HG02610 (cell line): ENCODE measurements around the gene MRAP2.
"Not testable (repeated sequence)": the region's sequence is repeated elsewhere in the genome, so short reads cannot be mapped to it uniquely, and the experiment has no call there.

Experiments used
- ATAC-seq: cut with Tn5 transposase; IDR thresholded peaks from one replicate; pipeline ENCODE4 v1.9.1; 2021; ENCODE audit warnings: mild to moderate bottlenecking, moderate library complexity; ENCODE audit not compliant: unreplicated experiment

The MRAP2 gene

DNA sequence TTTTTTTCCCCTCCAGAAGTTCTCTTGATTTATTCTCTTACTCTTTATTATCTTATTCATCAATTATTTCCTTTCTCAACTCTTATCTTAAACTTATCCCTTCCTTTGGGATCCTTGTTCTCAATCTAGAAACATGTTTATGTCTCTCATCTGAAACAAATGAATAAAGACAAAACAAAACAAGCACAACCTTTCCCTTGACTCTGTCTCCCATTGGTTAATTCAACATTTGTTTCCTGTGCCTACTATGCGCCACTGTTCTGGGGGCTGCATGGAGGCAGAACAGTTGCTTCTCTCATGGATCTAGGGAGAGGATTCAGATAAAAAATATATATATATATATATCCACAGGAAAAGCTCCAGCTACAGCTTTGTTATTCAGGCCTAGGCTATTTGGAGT lies 5.2 kb upstream of the MRAP2 start:
- no peak for ATAC-seq

DNA sequence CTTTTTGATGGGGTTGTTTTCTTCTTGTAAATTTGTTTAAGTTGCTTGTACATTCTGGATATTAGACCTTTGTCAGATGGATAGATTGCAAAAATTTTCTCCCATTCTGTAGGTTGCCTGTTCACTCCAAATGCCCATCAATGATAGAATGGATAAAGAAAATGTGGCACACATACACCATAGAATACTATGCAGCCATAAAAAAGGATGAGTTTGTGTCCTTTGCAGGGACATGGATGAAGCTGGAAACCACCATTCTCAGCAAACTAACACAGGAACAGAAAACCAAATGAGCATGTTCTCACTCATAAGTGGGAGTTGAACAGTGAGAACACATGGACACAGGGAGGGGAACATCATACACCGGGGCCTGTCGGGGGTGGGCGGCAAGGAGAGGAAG lies 1.6 kb upstream of the MRAP2 start:
- ATAC-seq = not testable (repeated sequence)

DNA sequence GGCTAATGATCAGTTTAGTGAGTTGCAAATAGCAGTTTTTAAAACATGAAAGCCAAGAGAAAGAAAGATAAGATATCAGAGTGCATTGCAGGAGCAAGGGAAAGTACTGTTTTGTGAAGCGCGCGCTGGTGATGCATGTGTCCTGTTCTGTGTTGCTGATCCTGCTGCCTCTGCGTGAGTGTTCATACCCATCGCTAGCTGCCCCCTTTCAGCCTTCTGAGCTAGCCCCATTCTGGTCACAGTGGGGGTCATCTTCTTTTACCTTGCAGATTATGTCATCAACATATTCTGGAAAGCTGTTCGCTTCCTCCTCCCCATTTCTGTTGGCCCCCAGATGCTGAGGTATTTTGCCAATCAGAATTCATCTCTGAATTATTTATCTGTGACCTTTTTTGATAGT lies 1.9 kb downstream of the MRAP2 start:
- no peak for ATAC-seq

- no peak for ATAC-seq
These were observed 4.0 kb downstream of the MRAP2 start for GRCh38 chr6:84037425-84038089.

DNA sequence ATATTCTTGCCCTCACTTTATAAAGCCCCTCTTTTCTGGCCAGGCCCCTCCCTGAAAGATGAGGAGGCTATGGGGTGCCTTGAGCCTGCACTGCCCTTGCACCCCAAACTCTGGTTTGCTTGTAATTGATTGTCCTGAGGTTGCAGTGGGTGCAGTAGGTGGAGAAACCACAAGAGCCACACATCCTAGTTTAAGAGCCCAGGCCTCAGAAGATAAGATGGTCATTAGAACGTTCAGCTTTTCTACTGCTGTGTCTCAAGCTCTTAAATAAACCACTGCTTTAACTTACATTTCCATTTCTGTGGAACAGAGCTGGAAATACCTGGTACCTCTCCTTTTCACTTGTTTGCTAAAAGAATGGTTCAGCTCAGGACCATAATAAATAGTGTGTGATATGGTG lies 9.0 kb downstream of the MRAP2 start:
- ATAC-seq = no peak

GRCh38 chr6:84043555-84043954 lies 10.0 kb downstream of the MRAP2 start:
- no peak for ATAC-seq

DNA sequence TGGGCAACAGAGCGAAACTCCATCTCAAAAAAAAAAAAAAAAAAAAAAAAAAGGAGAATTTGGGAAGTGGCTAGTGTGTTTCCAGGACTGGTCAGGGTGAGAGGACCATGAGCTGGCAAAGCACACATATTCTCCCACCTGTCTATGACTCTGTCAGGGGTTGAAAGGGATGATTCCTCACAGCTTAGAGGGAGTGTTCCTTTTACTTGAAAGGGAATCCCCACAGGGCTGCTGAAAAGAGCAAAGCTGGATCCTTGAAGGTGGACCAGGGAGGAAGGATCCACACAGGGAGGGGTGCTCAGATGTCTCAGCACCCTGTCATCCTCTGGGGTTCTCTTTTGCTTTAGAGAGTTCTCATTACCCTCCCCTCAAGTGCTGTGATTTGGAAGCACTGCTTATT lies 13.2 kb downstream of the MRAP2 start:
- ATAC-seq = no peak

DNA sequence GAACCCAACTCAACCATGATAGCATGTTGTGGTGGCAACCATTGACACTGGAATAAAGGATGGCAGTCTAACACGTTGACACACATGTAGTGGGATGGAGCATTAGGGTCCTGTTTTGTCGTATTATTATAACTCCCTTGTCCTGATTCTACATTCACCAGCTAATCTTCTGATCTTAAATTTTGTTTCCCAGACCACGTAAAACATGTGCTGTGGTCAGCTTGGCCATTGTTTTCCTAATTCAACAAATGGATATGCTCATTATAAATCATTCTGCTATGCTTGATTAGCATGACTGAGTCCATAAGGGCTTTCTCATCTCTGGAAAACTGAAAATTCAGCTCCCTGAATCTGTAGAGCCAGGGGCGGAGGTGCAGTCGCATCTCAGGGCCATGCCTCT lies 15.0 kb downstream of the MRAP2 start:
- ATAC-seq = no peak

DNA sequence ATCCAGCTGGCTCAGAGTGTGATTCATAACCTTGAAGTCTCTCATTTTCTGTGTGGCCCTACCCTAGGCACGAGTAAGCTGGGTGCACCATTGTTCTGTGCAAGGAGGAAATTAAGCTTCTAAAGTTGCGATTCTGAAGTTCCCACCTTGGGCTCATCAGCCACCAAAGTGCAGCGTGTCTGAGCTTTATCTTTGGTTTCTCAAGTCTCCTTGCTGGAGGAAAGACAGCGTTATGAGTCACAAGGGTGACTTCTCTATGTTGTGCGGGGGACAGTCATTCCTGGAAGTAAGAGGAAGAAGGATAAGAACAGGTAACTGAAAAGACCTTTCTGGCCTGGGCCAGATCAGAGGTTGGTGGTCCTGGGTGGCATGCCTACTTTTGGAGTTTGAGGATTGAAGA lies 16.8 kb downstream of the MRAP2 start:
- ATAC-seq = no peak

- no peak for ATAC-seq
These were observed 18.8 kb downstream of the MRAP2 start for GRCh38 chr6:84052204-84052882.

GRCh38 chr6:84052883-84053241 lies 19.3 kb downstream of the MRAP2 start:
- ATAC-seq = no peak

- ATAC-seq = no peak
These were observed 22.1 kb downstream of the MRAP2 start for GRCh38 chr6:84055647-84056046.

GRCh38 chr6:84057908-84058307 lies 24.3 kb downstream of the MRAP2 start:
- no peak for ATAC-seq

DNA sequence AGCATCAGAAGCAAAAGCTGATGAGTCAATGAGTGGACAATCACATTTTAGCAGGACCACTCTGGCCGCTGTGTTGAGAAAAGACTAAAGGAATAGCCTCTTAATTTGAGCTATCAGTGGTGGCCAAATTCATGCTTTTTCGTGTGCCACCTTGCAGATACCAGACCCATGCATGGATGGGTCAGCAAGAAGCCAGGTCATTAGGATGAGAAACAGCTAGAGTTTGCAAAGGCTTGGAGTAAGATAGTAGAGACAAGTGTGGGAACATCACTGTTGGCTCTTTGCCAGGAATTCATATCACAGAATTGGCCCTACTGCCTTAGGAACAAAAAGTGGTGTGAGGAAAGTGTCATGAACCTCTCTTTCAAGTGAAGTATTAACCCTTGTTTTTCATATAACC lies 25.5 kb downstream of the MRAP2 start:
- no peak for ATAC-seq

GRCh38 chr6:84061174-84061573 lies 27.6 kb downstream of the MRAP2 start:
- no peak for ATAC-seq

- ATAC-seq = no peak
These were observed 28.2 kb downstream of the MRAP2 start for GRCh38 chr6:84061613-84062398.

- no peak for ATAC-seq
These were observed 29.1 kb downstream of the MRAP2 start for GRCh38 chr6:84062519-84063154.

DNA sequence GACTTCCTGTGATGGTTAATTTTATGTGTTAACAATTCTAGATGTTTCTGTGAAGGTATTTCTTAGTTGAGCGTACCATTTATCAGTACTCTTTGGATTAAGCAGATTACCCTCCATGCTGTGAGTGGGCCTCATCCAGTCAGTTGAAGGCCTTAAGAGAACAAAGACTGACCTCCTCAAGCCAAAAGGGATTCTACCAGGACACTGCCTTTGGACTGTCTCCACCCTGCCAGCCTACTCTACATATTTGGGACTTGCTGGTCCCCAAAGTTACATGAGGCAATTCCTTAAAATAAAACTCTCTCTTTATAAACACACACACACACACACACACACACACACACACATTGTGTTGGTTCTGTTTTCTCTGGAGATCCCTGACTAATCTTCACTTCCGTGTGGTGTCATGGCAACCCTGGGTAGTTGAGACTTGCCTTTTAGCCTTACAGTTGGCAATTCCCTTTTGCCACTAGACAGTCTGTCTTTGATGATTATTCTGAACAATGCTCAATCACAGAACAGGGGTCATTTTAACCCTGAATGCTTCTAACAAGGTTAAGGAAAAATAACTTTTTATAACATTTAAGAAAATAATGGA lies 32.2 kb downstream of the MRAP2 start:
- ATAC-seq = no peak

DNA sequence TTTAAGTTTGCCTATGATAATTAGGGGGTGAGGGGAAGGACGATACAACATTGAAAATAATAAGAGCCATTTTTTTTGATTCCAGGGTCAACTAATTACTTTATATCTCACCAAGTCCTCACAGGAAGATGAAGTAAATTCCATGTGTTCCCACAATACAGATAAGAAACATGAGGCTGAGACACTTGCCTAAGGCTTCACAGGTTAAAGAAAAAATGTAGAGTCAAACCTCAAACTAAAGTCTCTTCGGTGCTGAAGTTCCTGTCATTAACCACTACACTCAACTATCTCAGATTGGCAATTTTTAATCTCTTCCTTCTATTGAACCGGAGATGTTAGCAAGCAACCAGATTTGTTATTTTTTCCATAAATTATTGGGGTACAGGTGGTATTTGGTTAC lies 33.0 kb downstream of the MRAP2 start:
- ATAC-seq = no peak

DNA sequence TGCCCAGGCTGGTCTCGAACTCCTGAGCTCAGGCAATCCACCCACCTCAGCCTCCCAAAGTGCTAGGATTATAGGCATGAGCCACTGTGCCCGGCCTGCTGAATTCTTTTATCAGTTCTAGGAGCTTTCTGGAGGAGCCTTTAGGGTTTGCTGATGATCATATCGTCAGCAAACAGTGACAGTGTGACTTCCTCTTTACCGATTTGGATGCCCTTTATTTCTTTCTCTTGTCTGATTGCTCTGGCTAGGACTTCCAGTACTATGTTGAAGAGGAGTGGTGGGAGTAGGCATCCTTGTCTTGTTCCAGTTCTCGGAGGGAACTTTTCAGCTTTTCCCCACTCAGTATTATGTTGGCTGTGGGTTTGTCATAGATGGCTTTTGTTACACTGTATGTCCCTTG lies 35.3 kb downstream of the MRAP2 start:
- not testable (repeated sequence) for ATAC-seq

DNA sequence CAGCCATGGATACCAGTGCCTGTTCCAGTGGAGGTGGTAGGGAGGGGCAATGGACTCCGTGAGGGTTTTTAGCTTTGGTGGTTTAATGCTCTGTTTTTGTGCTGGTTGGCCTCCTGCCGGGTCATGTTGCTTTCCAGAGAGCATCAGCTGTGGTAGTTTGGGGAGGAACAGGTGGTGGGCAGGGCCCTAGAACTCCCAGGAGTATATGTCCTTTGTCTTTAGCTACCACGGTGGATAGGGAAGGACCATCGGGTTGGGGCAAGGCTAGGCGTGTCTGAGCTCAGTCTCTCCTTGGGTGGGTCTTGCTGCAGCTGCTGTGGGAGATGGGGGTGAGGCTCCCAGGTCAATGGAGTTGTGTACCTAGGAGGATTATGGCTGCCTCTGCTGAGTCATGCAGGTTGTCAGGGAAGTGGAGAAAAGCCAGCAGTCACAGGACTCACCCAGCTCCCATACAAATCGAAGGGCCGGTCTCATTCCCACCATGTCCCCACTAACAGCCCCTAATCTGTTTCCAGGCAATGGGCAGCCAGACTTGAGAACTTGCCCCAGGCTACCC lies 38.9 kb downstream of the MRAP2 start:
- no peak for ATAC-seq
